BJ (cell line): ENCODE measurements around the gene CEP85L. TPM values are rescaled to one million over a fixed set of nuclear protein-coding genes. Genes with fewer than 3 reads are reported as not detected.

Source experiments
- CTCF ChIA-PET: fragments of 350-600 bp; formaldehyde crosslinking; extraction: SDS; loops from one replicate; lab custom pipeline; 2021; ENCODE audit warnings: antibody characterized with exemption, inconsistent platforms; lab: Yijun Ruan, JAX
- POLR2A ChIA-PET: fragments of 300-600 bp; sonication (Branson Sonifier 250); formaldehyde crosslinking; extraction: SDS; loops from one replicate; lab custom pipeline; 2021; ENCODE audit warnings: antibody characterized with exemption; lab: Charles Lee
- DNase-seq: peaks from one replicate; pipeline ENCODE4 v3.0.0-alpha.2; 2011; ENCODE audit warnings: low read depth
- H3K27me3 ChIP-seq: 2 replicates; pipeline ENCODE4 v1.6.0; 2011; ENCODE audit warnings: low read length; ENCODE audit not compliant: control insufficient read depth, insufficient read depth
- H3K36me3 ChIP-seq: 2 replicates; pipeline ENCODE4 v1.5.1; 2011; ENCODE audit warnings: low read length; ENCODE audit not compliant: control insufficient read depth, insufficient read depth
- H3K4me3 ChIP-seq: 2 replicates; pipeline ENCODE4 v1.5.1; 2011; ENCODE audit warnings: low read depth, mild to moderate bottlenecking, control low read depth, low read length
- CTCF ChIP-seq: IDR thresholded peaks from 2 replicates; pipeline ENCODE4 v1.5.1; 2011; ENCODE audit warnings: low read depth, mild to moderate bottlenecking, control low read depth, inconsistent platforms, low read length, moderate library complexity; ENCODE audit not compliant: insufficient read depth
- polyA plus RNA-seq: library from polyadenylated mRNA; depleted of rRNA; stranded (reverse); fragments of >200 nt; gene quantifications from 2 replicates; pipeline ENCODE4 v1.2.3, GENCODE V29; 2011

CEP85L gene
- polyA plus RNA-seq, 1 experiment, result 2.6 TPM

GRCh38 chr6:118635909-118636735 lies 15.3 kb downstream of the CEP85L start:
- Histone ChIP-seq H3K27me3 (no peaks in the 10 kb centered on the region), H3K36me3 (no peaks in the 10 kb centered on the region; the same call in 1 of the 2 replicates), H3K4me3 (no peak overlapping the region)
- CTCF ChIA-PET, result interaction anchor here (0.6 to 2.4 kb wide), 4 partner anchors 9 to 196 kb away, joined by 3 to 6 read pairs (median 4); no protein-coding TSS in a partner anchor
- POLR2A ChIA-PET, result no interaction called here
- no peak for DNase-seq
- no peak for TF ChIP-seq CTCF

GRCh38 chr6:118632359-118632758 lies 19.0 kb downstream of the CEP85L start:
- POLR2A ChIA-PET, result no interaction called here
- Histone ChIP-seq H3K4me3 (no peak overlapping the region), H3K27me3 (no peaks in the 10 kb centered on the region), H3K36me3 (peaks cover 1% of the 10 kb centered on the region; the same call in 1 of the 2 replicates)
- CTCF ChIA-PET, result interaction anchor here (0.6 to 1.2 kb wide), 2 partner anchors 10 to 128 kb away, joined by 3 to 4 read pairs; no protein-coding TSS in a partner anchor
- TF ChIP-seq CTCF, result no peak
- no peak for DNase-seq

GRCh38 chr6:118630923-118631322 lies 20.5 kb downstream of the CEP85L start:
- H3K4me3 ChIP-seq, result no peak overlapping the region
- no peak for TF ChIP-seq CTCF
- ChIA-PET POLR2A (no interaction called here), CTCF (no interaction called here)
- peaks cover 1% of the 10 kb centered on the region; the same call in 1 of the 2 replicates for H3K36me3 ChIP-seq
- DNase-seq, result no peak
- no peaks in the 10 kb centered on the region for H3K27me3 ChIP-seq

- ChIA-PET POLR2A (interaction anchor here (0.6 kb wide), 1 partner anchor 517 kb away, joined by 29 read pairs; no protein-coding TSS in a partner anchor), CTCF (interaction anchor here (0.7 kb wide), 2 partner anchors 119 to 170 kb away, joined by 3 read pairs; no protein-coding TSS in a partner anchor)
- peaks cover 1% of the 10 kb centered on the region; the same call in 1 of the 2 replicates for H3K36me3 ChIP-seq
- no peak for TF ChIP-seq CTCF
- no peaks in the 10 kb centered on the region for H3K27me3 ChIP-seq
- H3K4me3 ChIP-seq, result no peak overlapping the region
- no peak for DNase-seq
Observed at GRCh38 chr6:118630067-118630466, 21.3 kb downstream of the CEP85L start.

- Histone ChIP-seq H3K27me3 (no peaks in the 10 kb centered on the region), H3K4me3 (no peak overlapping the region), H3K36me3 (peaks cover 1% of the 10 kb centered on the region; the same call in 1 of the 2 replicates)
- ChIA-PET CTCF (interaction anchor here (1.2 to 1.7 kb wide), 2 partner anchors 9 to 116 kb away, joined by 4 read pairs; no protein-coding TSS in a partner anchor), POLR2A (no interaction called here)
- TF ChIP-seq CTCF, result no peak
- DNase-seq, result no peak
Observed at GRCh38 chr6:118627724-118628123, 23.7 kb downstream of the CEP85L start.
